HG03520 (cell line): ENCODE data around the gene ZSCAN1.

ENCODE experiments used
- ATAC-seq: cut with Tn5 transposase; IDR thresholded peaks from one replicate; pipeline ENCODE4 v1.9.1; 2021; ENCODE audit warnings: mild to moderate bottlenecking, moderate library complexity; ENCODE audit not compliant: unreplicated experiment

ZSCAN1 gene

DNA sequence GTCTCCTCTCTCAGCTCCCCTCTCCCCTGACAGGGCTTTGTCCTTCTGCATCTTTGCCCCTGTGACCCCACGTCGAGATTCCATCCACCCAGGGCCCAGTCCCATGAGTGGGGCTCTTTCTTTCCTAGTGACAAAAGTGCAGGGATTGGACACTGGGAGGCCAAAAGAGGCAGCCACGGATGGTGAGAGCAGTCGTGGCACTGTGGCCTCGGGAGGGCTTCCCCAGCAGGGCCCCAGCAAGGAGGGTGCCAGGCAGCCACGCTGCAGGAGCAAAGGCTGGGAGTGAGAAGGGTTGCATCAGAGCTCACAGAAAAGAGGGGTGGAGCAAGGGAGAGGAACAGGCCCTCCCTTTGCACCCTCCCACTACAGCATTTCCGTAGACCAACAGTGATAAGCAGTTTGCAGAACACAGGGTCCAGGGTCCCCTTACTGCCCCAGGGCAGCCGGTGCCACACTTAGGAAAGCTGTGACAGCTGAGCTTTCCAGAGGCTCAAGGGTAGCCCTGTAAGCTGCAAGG is 4.9 kb downstream of the ZSCAN1 start:
- ATAC-seq, result no peak

- ATAC-seq, result no peak
These were observed 7.1 kb downstream of the ZSCAN1 start for GRCh38 chr19:58040751-58041525.

DNA sequence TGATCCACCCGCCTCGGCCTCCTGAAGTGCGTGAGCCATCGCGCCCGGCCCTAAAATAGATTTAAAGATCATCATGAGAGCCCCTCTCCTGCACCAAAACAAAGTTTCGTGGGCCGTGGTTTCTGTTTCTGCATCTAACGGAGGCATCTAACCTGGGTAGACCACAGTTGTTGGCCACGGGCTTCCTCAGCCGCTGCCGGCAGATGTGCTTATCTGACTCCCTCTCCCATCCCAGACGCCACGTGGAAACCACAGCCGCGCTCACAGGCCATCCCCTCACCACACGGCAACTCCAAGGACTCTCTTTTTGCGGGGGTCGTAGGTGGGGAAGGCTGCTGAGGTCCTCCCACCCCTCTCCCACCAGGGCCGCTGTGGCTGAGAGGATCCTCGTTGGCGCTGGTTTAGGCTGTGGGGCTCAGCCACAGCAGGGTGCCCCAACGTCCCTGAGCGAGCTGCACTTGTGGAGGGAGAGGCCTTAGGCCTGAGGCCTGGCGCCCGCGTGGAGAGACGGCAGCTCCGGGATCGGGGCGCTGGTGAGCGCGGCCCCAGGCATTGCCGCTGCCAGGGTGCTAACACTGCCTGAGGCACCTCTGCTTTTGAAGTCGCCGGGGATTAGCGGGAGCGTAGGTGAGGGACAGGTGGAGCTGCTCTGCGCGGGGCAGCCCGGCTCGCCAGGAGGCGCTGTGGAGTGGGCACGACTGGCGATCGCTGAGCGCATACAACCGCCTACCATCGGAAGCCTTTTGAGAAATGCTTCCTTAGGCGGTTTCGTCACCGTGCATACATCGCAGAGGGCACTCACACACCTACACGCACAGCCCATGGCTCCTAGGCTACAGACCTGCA is 8.9 kb downstream of the ZSCAN1 start:
- no peak for ATAC-seq

DNA sequence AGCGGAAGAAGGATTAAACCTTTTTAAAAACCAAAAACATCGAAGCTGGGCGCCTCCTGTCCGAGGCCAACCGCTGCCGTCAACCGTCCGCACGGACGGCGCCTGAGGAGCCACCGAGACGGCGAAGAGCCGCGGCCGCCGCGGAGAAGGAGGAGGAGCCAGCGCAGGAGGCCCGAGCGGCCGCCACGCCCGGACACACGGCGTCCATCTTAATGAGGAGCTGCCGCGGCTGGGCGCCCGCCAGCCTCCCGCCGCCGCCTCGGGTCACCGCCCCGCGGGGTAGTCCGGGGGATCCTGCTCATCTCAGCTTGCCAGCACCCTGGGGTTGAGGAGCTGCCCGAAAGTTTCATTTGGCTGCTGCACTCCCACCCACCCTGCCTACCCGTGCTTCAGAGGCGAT is 10.6 kb downstream of the ZSCAN1 start:
- ATAC-seq, result no peak

- no peak for ATAC-seq
These were observed 11.1 kb downstream of the ZSCAN1 start for GRCh38 chr19:58044886-58045285.

DNA sequence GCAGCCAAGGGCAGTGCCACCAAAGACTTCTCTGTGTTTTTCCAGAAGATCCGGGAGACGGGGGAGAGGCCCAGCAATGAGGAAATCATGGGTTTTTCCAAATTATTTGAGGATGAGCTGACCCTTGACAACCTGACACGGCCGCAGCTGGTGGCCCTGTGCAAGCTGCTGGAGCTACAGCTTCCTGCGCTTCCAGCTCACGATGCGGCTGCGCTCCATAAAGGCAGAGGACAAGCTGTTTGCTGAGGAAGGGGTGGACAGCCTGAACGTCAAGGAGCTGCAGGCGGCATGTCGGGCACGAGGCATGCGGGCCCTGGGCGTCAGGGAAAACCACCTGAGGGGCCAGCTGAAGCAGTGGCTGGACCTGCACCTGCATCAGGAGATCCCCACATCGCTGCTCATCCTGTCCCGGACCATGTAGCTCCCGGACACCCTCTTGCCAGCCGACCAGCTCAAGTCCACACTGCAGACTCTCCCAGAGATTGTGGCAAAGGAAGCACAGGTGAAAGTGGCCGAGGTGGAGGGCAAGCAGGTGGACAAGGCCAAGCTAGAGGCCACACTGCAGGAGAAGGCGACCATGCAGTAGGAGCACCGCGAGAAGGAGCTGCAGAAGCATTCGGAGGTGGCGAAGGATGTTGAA is 11.7 kb downstream of the ZSCAN1 start:
- ATAC-seq, result no peak

GRCh38 chr19:58046856-58047255 is 13.0 kb downstream of the ZSCAN1 start:
- ATAC-seq, result no peak

DNA sequence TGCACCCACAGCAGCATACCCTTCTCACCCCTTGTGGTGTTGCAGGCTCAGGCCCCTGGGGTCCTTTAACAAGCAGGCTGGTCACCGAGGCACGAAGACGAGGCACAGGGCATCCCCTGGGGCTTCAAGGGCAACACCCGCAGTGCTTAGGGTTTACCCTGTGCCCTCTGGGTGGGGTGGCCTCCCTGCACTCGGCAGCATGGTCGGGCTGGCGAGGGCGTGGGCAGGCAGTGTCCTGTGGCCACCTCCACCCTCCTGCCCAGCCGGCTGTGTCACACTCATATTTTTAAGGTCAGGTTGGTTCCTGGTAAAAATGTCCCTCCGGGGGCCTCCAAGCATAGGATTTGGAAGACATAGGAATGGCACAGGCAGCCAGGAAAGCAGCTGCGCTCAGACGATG is 13.8 kb downstream of the ZSCAN1 start:
- ATAC-seq, result no peak

DNA sequence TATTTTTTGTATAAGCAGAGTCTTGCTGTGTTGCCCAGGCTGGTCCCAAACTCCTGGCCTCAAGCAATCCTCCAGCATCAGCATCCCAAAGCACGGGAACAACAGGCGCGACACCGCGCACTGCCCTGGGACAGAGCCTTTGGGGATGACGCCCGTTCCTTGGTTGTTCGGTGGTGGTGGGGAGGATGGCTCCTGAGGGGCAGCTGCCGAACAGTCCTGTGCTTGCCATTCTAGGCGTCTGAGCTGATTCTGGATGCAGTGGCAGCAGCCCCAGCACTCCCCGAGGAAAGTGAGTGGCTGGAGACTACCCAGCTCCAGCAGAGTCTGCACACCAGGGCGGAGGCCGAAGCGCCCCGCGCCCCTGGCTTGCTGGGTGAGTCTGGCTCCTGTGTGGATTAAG is 18.4 kb downstream of the ZSCAN1 start:
- ATAC-seq, result no peak

GRCh38 chr19:58053480-58054156 is 19.8 kb downstream of the ZSCAN1 start:
- no peak for ATAC-seq

GRCh38 chr19:58054901-58055874 is 21.4 kb downstream of the ZSCAN1 start:
- ATAC-seq, result no peak

GRCh38 chr19:58056261-58056660 is 22.4 kb downstream of the ZSCAN1 start:
- ATAC-seq, result no peak

- ATAC-seq, result no peak
These were observed 23.0 kb downstream of the ZSCAN1 start for GRCh38 chr19:58056861-58057260.

GRCh38 chr19:58058467-58058866 is 24.6 kb downstream of the ZSCAN1 start:
- ATAC-seq, result no peak

DNA sequence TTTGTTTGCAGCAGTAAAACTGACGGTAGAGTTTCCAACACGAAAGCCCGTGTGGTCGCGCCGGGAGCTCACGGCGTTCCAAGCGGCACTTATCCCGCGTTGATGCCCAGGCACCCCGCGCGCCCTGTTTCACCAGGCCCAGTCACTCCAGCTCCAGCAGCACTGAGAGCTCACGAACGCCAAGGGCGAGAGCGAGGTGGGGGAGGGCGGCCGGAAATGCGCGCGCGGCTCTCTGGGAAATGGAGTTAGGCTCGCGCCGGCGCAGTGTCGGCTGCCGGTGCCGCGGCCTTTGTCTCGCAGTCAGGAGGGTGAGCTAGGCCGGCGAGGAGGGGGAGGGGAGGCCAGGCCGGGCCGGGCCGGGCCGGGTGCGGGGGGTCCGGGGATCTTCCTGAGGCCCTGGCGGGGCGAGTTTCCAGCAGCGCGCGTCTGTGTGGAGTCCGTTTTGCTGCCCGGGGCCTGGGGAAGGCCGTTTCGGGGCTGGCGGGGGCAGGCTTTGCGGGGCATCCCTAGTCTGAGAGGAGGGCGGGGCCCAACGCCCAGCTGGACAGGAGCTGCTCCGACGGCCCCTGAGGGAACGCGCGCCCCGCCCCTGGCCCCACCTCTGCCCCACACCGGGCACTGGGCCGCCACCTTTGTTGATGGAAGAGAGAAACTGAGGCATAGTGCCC is 25.3 kb downstream of the ZSCAN1 start, which contains the start of gene ZNF135:
Gene ZNF135 (plus strand): TSS at position 280 of the 668 bp plus-strand sequence. CDS start 721 bp downstream, outside the sequence.
- no peak for ATAC-seq

DNA sequence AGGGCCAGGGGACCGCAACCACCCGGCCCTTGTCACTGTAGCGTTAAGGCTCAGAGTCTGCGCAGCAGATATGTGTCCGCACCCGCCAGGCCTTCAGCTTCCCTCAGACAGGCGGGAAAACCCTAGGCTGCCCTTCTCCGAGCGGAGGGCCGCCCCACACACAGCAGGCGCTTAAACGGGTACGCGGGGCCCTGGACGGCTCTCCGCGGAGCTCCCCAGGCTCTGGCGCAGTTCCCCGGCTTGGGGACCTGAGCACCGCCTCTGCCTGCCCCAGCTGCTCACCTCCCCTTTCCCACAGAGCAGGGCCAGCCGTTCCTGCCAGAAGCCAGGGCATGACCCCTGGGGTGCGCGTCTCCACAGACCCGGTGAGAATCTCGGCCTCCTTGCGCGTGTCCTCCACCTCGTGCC is 25.9 kb downstream of the ZSCAN1 start:
- ATAC-seq, result no peak

GRCh38 chr19:58060231-58060630 is 26.4 kb downstream of the ZSCAN1 start:
- no peak for ATAC-seq

DNA sequence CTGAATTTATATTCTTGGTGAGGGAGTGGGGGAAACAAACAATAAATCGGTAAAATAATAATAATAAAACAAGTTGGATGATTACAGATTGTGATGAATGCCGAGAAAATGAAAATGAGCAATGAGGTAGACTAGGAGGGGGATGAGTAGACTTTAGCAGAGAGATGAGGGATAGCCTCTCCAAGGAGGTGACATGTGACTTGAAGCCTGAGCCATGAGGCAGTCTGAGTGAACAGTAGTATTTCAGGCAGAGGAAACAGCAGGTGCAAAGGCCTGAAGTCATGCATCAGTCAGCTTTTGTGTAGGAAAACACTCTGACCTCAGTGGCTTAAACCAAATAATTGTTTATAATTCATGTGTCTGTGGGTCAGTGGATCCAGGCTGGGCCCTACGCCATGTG is 29.9 kb downstream of the ZSCAN1 start:
- ATAC-seq, result no peak
